ENCODE results near the gene CDC42BPA. TPM values are rescaled to one million over a fixed set of nuclear protein-coding genes. Genes with fewer than 3 reads are reported as not detected.

Gene CDC42BPA
- total RNA-seq, 4 donors from 2014 or later, result 33.3 to 92.7 (median 39.9) TPM

DNA sequence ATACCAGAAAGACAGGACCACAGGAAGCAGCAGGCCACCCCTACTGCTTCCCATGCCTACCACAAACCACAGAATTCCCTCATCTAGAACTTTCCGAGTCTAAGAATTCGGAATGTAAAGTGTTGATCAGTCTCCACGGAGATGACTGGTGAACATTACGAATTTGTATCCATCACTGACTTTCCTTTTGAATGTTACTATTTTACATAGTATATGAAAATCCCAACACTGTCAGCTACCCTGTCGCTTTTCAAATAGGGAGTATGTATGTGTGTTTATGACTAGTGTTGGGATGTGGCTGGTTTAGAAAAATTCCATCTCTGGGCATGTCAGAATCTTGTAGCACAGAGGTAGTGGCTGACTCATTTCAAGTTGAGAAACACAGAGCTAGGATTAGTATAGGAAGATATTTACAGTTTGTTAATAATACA, 260.0 kb downstream of the CDC42BPA start:
- ATAC-seq (ENCODE audit: low FRiP score) (no peak), DNase-seq (ENCODE audit: low spot score) (no peak)
- TF ChIP-seq, protein P1, sequence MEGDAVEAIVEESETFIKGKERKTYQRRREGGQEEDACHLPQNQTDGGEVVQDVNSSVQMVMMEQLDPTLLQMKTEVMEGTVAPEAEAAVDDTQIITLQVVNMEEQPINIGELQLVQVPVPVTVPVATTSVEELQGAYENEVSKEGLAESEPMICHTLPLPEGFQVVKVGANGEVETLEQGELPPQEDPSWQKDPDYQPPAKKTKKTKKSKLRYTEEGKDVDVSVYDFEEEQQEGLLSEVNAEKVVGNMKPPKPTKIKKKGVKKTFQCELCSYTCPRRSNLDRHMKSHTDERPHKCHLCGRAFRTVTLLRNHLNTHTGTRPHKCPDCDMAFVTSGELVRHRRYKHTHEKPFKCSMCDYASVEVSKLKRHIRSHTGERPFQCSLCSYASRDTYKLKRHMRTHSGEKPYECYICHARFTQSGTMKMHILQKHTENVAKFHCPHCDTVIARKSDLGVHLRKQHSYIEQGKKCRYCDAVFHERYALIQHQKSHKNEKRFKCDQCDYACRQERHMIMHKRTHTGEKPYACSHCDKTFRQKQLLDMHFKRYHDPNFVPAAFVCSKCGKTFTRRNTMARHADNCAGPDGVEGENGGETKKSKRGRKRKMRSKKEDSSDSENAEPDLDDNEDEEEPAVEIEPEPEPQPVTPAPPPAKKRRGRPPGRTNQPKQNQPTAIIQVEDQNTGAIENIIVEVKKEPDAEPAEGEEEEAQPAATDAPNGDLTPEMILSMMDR (IDR thresholded peaks at IDR 0.05), result no peak

DNA sequence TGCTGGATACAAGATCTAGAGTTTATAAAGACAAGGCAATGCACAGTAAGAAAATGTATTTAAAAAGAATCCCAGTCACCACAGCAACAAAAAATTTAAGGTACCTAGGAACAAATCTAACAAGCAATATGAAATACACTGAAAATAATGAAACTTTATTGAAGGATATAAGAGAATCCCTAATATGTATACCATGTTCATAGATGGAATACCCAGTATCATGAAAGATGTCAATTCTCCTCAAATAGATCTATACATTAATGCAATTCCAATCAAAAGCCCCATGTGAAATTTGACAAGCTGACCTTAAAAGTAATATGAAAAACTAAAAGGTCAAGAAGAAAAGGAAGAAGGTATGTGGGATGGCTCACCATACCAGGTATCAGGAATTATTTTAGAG, 269.0 kb downstream of the CDC42BPA start:
- no peak for DNase-seq (ENCODE audit: low spot score)
- no peak for ATAC-seq (ENCODE audit: low FRiP score)
- TF ChIP-seq, protein P1 (IDR thresholded peaks at IDR 0.05), result no peak

DNA sequence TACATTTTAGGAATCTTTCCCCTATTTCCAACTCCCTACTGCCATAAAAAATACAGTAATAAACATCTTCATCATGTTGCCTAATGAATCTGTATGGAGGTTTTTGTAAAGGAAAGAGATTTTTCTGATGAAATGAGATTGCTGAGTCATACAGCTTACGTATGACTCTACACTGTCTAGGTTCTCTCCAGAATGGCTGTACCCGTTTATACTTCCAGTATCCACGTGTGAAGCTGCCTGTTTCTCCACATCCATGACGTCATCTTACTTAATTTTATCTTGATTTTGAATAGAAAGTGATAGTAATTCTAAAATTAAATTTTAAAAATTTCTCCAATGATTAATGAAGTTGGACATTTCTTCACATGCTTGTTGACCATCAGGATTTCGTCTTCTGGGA, 274.5 kb downstream of the CDC42BPA start:
- no peak for ATAC-seq (ENCODE audit: low FRiP score)
- no peak for DNase-seq (ENCODE audit: low spot score)
- TF ChIP-seq, protein P1 (IDR thresholded peaks at IDR 0.05), result no peak

DNA sequence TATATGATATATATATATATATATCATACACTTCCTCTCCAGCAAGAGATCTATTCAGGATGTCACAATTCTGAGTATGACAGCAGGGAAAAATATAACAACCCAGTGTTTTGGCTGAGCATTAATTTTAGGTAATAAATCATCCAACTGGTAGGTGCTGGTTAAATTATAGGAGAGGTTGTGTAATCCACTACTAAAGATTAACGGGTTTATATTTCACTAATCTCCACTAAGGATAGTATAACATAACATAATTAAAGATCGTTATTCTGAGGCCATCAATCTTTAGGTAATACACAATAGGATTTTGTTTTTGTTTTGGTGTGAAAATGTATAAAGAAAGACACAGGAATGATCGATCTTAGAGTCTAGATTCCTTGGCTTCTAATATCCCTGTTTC, 276.0 kb downstream of the CDC42BPA start:
- TF ChIP-seq, protein P1 (IDR thresholded peaks at IDR 0.05), result no peak
- ATAC-seq (ENCODE audit: low FRiP score), result no peak
- no peak for DNase-seq (ENCODE audit: low spot score)

DNA sequence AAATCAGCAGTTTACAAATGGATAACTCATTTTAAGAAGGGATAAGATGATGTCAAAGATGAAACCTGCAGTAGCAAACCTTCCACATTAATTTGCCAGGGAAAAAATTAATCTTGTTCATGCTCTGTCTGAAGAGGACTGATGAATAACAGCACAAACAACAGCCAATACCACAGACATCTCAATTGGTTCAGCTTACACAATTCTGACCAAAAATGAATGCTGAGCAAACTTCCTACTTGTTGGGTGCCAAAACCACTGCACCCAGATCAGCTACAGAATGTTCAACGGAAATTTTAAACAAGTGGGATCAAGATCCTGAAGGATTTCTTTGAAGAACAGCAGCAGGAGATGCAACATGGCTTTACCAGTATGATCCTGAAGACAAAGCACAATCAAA, 279.9 kb downstream of the CDC42BPA start:
- TF ChIP-seq, protein P1 (IDR thresholded peaks at IDR 0.05), result no peak
- DNase-seq (ENCODE audit: low spot score), result no peak
- ATAC-seq (ENCODE audit: low FRiP score), result no peak

DNA sequence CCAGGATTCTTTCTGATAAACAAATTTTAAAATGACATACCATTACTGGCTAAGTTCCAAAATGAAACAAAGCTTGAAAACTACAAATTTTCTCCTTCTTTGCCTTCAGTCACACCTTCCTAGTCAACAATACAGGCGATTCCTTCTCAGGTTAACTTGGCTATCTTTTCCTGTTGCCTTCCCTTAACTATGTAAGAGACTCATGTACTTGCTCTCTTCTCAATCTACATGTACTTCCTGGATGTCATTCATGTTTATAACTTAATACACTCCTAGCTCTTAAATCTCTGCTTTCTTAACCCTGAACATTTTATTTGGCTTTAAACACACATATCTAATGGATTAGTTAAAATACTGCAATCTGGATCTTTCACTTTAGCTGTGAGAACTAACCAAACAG, 281.2 kb downstream of the CDC42BPA start:
- no peak for DNase-seq (ENCODE audit: low spot score)
- TF ChIP-seq, protein P1 (IDR thresholded peaks at IDR 0.05), result no peak
- no peak for ATAC-seq (ENCODE audit: low FRiP score)

DNA sequence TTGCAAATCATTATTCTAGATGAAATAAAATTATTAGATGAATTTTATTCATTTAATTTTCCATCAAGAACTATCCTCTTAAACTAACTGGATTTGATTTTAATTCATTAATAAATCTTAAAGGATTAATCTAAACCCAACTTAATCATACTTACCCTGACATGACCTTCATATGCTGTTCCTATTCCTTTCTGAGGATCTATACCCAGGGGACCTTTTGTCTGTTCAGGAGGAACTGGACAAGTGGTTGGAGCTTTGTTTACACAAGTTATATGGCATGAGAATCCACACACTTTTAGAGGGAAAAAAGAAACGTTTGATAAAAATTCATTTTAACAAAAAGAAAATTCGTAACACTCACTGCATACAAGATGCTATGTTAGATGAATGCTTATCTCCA, 283.0 kb downstream of the CDC42BPA start:
- TF ChIP-seq, protein P1 (IDR thresholded peaks at IDR 0.05), result no peak
- ATAC-seq (ENCODE audit: low FRiP score), result no peak
- no peak for DNase-seq (ENCODE audit: low spot score)

Measured in omental fat pad (tissue), 4 donors.